ENCODE results near the gene HSPB1. TPM values are rescaled to one million over a fixed set of nuclear protein-coding genes. Genes with fewer than 3 reads are reported as not detected.
"Not testable (repeated sequence)": the region's sequence is repeated elsewhere in the genome, so short reads cannot be mapped to it uniquely, and the experiment has no call there.

HSPB1 gene
- total RNA-seq, 1 donor from 2014 or later = 235 TPM

- Mint-ChIP-seq H3K27ac (no peak overlapping the region), H3K4me3 (no peak overlapping the region), H3K4me1 (peaks cover 12% of the 10 kb centered on the region), H3K27me3 (ENCODE audit: low read depth) (no peaks in the 10 kb centered on the region), H3K36me3 (peaks cover 32% of the 10 kb centered on the region), H3K9me3 (no peaks in the 10 kb centered on the region)
- no peak for DNase-seq (ENCODE audit: low spot score in 2 of 2, unreplicated experiment in 2 of 2)
- TF ChIP-seq CTCF (IDR thresholded peaks at IDR 0.05; ENCODE audit: unreplicated experiment) = no peak
Observed at GRCh38 chr7:76333511-76334101, 31.1 kb downstream of the HSPB1 start.

- Mint-ChIP-seq H3K27me3 (ENCODE audit: low read depth) (no peaks in the 10 kb centered on the region), H3K4me1 (peaks cover 12% of the 10 kb centered on the region), H3K27ac (no peak overlapping the region), H3K9me3 (no peaks in the 10 kb centered on the region), H3K36me3 (peaks cover 27% of the 10 kb centered on the region), H3K4me3 (no peak overlapping the region)
- DNase-seq (ENCODE audit: low spot score in 2 of 2, unreplicated experiment in 2 of 2) = no peak
- no peak for TF ChIP-seq CTCF (IDR thresholded peaks at IDR 0.05; ENCODE audit: unreplicated experiment)
Observed at GRCh38 chr7:76334320-76334967, 32.0 kb downstream of the HSPB1 start.

- not testable (repeated sequence) for H3K27me3 Mint-ChIP-seq (ENCODE audit: low read depth); H3K4me3 Mint-ChIP-seq; DNase-seq (ENCODE audit: low spot score in 2 of 2, unreplicated experiment in 2 of 2); H3K4me1 Mint-ChIP-seq; H3K9me3 Mint-ChIP-seq; H3K27ac Mint-ChIP-seq
- peaks cover 29% of the 10 kb centered on the region for H3K36me3 Mint-ChIP-seq
Observed at GRCh38 chr7:76335417-76335816, 32.9 kb downstream of the HSPB1 start.

- no peak for TF ChIP-seq CTCF (IDR thresholded peaks at IDR 0.05; ENCODE audit: unreplicated experiment)
- Mint-ChIP-seq H3K4me1 (peaks cover 10% of the 10 kb centered on the region), H3K9me3 (no peaks in the 10 kb centered on the region), H3K36me3 (peaks cover 29% of the 10 kb centered on the region), H3K27ac (peak overlapping the region; percentile 50), H3K4me3 (no peak overlapping the region), H3K27me3 (ENCODE audit: low read depth) (no peaks in the 10 kb centered on the region)
- DNase-seq (ENCODE audit: low spot score in 2 of 2, unreplicated experiment in 2 of 2) = no peak
Observed at GRCh38 chr7:76336094-76336493, 33.6 kb downstream of the HSPB1 start.

- Mint-ChIP-seq H3K9me3 (no peaks in the 10 kb centered on the region), H3K36me3 (peaks cover 26% of the 10 kb centered on the region), H3K4me1 (peaks cover 13% of the 10 kb centered on the region), H3K27ac (no peak overlapping the region), H3K4me3 (no peak overlapping the region), H3K27me3 (ENCODE audit: low read depth) (no peaks in the 10 kb centered on the region)
- no peak for TF ChIP-seq CTCF (IDR thresholded peaks at IDR 0.05; ENCODE audit: unreplicated experiment)
- no peak for DNase-seq (ENCODE audit: low spot score in 2 of 2, unreplicated experiment in 2 of 2)
Observed at GRCh38 chr7:76337147-76337546, 34.7 kb downstream of the HSPB1 start.

- peaks cover 28% of the 10 kb centered on the region for H3K36me3 Mint-ChIP-seq
- no peak overlapping the region for H3K27ac Mint-ChIP-seq
Observed at GRCh38 chr7:76338298-76339084, 36.0 kb downstream of the HSPB1 start.

More at GRCh38 chr7:76338298-76339084, 36.0 kb downstream of the HSPB1 start:
- Mint-ChIP-seq H3K4me3 (no peak overlapping the region), H3K9me3 (no peaks in the 10 kb centered on the region), H3K27me3 (ENCODE audit: low read depth) (no peaks in the 10 kb centered on the region), H3K4me1 (peaks cover 17% of the 10 kb centered on the region)
- DNase-seq (ENCODE audit: low spot score in 2 of 2, unreplicated experiment in 2 of 2) = no peak
- no peak for TF ChIP-seq CTCF (IDR thresholded peaks at IDR 0.05; ENCODE audit: unreplicated experiment)

Measured in mesothelial cell of epicardium (in vitro differentiated cells).